NCI-H1930 (cell line): ENCODE results near the gene PIGQ.
"Not testable (repeated sequence)": the region's sequence is repeated elsewhere in the genome, so short reads cannot be mapped to it uniquely, and the experiment has no call there.

Experiments used
- DNase-seq, 2 experiments: peaks; one replicate each; lab custom pipeline; 2025; lab: John Stamatoyannopoulos, UW

Gene PIGQ

GRCh38 chr16:586047-586644 is 16.4 kb downstream of the PIGQ start:
- DNase-seq: no peak

- no peak for DNase-seq
Observed at GRCh38 chr16:586645-587590, 17.1 kb downstream of the PIGQ start.

GRCh38 chr16:588639-588888 is 18.8 kb downstream of the PIGQ start:
- DNase-seq: no peak

GRCh38 chr16:588889-589657 is 19.3 kb downstream of the PIGQ start:
- peak; percentile 93 to 96 for DNase-seq

GRCh38 chr16:589658-590187 is 20.0 kb downstream of the PIGQ start, which contains the start of gene RAB40C:
Gene RAB40C (plus strand): TSS chr16:590066. CDS start chr16:590292, 226 bp downstream.
- peak; percentile 97 to 98 for DNase-seq

GRCh38 chr16:590188-590814 is 20.5 kb downstream of the PIGQ start:
- DNase-seq: no peak

GRCh38 chr16:590815-591200 is 21.0 kb downstream of the PIGQ start:
- no peak for DNase-seq

- DNase-seq: no peak
Observed at GRCh38 chr16:591231-591630, 21.5 kb downstream of the PIGQ start.

- no peak for DNase-seq
Observed at GRCh38 chr16:591892-592517, 22.2 kb downstream of the PIGQ start.

GRCh38 chr16:592518-593306 is 22.9 kb downstream of the PIGQ start:
- DNase-seq: no peak

GRCh38 chr16:593406-593805 is 23.6 kb downstream of the PIGQ start:
- DNase-seq: no peak

GRCh38 chr16:593807-594206 is 24.0 kb downstream of the PIGQ start:
- no peak for DNase-seq

- no peak for DNase-seq
Observed at GRCh38 chr16:595094-595528, 25.3 kb downstream of the PIGQ start.

- DNase-seq: no peak
Observed at GRCh38 chr16:595942-596735, 26.4 kb downstream of the PIGQ start.

- no peak for DNase-seq
Observed at GRCh38 chr16:596736-597060, 26.9 kb downstream of the PIGQ start.

- DNase-seq: not testable (repeated sequence)
Observed at GRCh38 chr16:597655-598054, 27.9 kb downstream of the PIGQ start.

GRCh38 chr16:598823-599739 is 29.3 kb downstream of the PIGQ start:
- DNase-seq: no peak

- no peak for DNase-seq
Observed at GRCh38 chr16:600781-601180, 31.0 kb downstream of the PIGQ start.

GRCh38 chr16:603933-604332 is 34.2 kb downstream of the PIGQ start:
- no peak for DNase-seq
